HG02938 (cell line): ENCODE data around the gene PIK3C3.
"Not testable (repeated sequence)": the region's sequence is repeated elsewhere in the genome, so short reads cannot be mapped to it uniquely, and the experiment has no call there.

Experiments
- ATAC-seq: cut with Tn5 transposase; IDR thresholded peaks from one replicate; pipeline ENCODE4 v1.9.1; 2021; ENCODE audit warnings: mild to moderate bottlenecking, moderate library complexity; ENCODE audit not compliant: unreplicated experiment

The PIK3C3 gene

GRCh38 chr18:42068030-42068429, 113.0 kb downstream of the PIK3C3 start:
- no peak for ATAC-seq

GRCh38 chr18:42069036-42069435, 114.0 kb downstream of the PIK3C3 start:
- no peak for ATAC-seq

GRCh38 chr18:42072407-42072806, 117.4 kb downstream of the PIK3C3 start:
- ATAC-seq: no peak

GRCh38 chr18:42074704-42075103, 119.7 kb downstream of the PIK3C3 start:
- ATAC-seq: no peak

GRCh38 chr18:42078711-42079110, 123.7 kb downstream of the PIK3C3 start:
- ATAC-seq: no peak

- ATAC-seq: no peak
Observed at GRCh38 chr18:42080340-42080739, 125.3 kb downstream of the PIK3C3 start.

- no peak for ATAC-seq
Observed at GRCh38 chr18:42082415-42083234, 127.6 kb downstream of the PIK3C3 start.

GRCh38 chr18:42086288-42086687, 131.3 kb downstream of the PIK3C3 start:
- no peak for ATAC-seq

GRCh38 chr18:42087235-42087634, 132.2 kb downstream of the PIK3C3 start:
- no peak for ATAC-seq

GRCh38 chr18:42087876-42088275, 132.8 kb downstream of the PIK3C3 start:
- ATAC-seq: no peak

- ATAC-seq: no peak
Observed at GRCh38 chr18:42092848-42093247, 137.8 kb downstream of the PIK3C3 start.

GRCh38 chr18:42094875-42095274, 139.8 kb downstream of the PIK3C3 start:
- ATAC-seq: no peak

- no peak for ATAC-seq
Observed at GRCh38 chr18:42095732-42096377, 140.8 kb downstream of the PIK3C3 start.

- no peak for ATAC-seq
Observed at GRCh38 chr18:42100248-42100647, 145.2 kb downstream of the PIK3C3 start.

- no peak for ATAC-seq
Observed at GRCh38 chr18:42100911-42101310, 145.9 kb downstream of the PIK3C3 start.

- no peak for ATAC-seq
Observed at GRCh38 chr18:42105394-42105793, 150.4 kb downstream of the PIK3C3 start.

- no peak for ATAC-seq
Observed at GRCh38 chr18:42106784-42107183, 151.8 kb downstream of the PIK3C3 start.

- no peak for ATAC-seq
Observed at GRCh38 chr18:42107287-42107686, 152.3 kb downstream of the PIK3C3 start.

GRCh38 chr18:42107691-42108450, 152.8 kb downstream of the PIK3C3 start:
- no peak for ATAC-seq

- not testable (repeated sequence) for ATAC-seq
Observed at GRCh38 chr18:42112147-42112546, 157.1 kb downstream of the PIK3C3 start.

GRCh38 chr18:42112657-42113420, 157.8 kb downstream of the PIK3C3 start:
- no peak for ATAC-seq
